ENCODE data around the gene CD99L2.
"Not testable (repeated sequence)": the region's sequence is repeated elsewhere in the genome, so short reads cannot be mapped to it uniquely, and the experiment has no call there.

Gene CD99L2

GRCh38 chrX:150896632-150897031, 1.8 kb downstream of the CD99L2 start:
- DNase-seq = no peak

- DNase-seq = no peak
Measured at GRCh38 chrX:150893936-150894335, 4.5 kb downstream of the CD99L2 start.

GRCh38 chrX:150889131-150889530, 9.3 kb downstream of the CD99L2 start:
- no peak for DNase-seq

- no peak for DNase-seq
Measured at GRCh38 chrX:150887906-150888465, 10.5 kb downstream of the CD99L2 start.

GRCh38 chrX:150887268-150887667, 11.2 kb downstream of the CD99L2 start:
- DNase-seq = not testable (repeated sequence)

GRCh38 chrX:150886381-150886780, 12.1 kb downstream of the CD99L2 start:
- no peak for DNase-seq

- no peak for DNase-seq
Measured at GRCh38 chrX:150880808-150881165, 17.7 kb downstream of the CD99L2 start.

GRCh38 chrX:150879855-150880807, 18.3 kb downstream of the CD99L2 start:
- DNase-seq = no peak

- DNase-seq = not testable (repeated sequence)
Measured at GRCh38 chrX:150875621-150876020, 22.8 kb downstream of the CD99L2 start.

- no peak for DNase-seq
Measured at GRCh38 chrX:150874448-150874847, 24.0 kb downstream of the CD99L2 start.

- no peak for DNase-seq
Measured at GRCh38 chrX:150873616-150874015, 24.9 kb downstream of the CD99L2 start.

GRCh38 chrX:150872773-150873336, 25.6 kb downstream of the CD99L2 start:
- DNase-seq = no peak

GRCh38 chrX:150871341-150871811, 27.1 kb downstream of the CD99L2 start:
- no peak for DNase-seq

GRCh38 chrX:150870487-150871340, 27.8 kb downstream of the CD99L2 start:
- no peak for DNase-seq

- DNase-seq = no peak
Measured at GRCh38 chrX:150870029-150870428, 28.4 kb downstream of the CD99L2 start.

GRCh38 chrX:150869450-150869849, 29.0 kb downstream of the CD99L2 start:
- DNase-seq = no peak

- no peak for DNase-seq
Measured at GRCh38 chrX:150868625-150869024, 29.8 kb downstream of the CD99L2 start.

- no peak for DNase-seq
Measured at GRCh38 chrX:150864127-150864526, 34.3 kb downstream of the CD99L2 start.

GRCh38 chrX:150863191-150863590, 35.3 kb downstream of the CD99L2 start:
- no peak for DNase-seq

GRCh38 chrX:150857453-150857852, 41.0 kb downstream of the CD99L2 start:
- DNase-seq = no peak

GRCh38 chrX:150856785-150857184, 41.7 kb downstream of the CD99L2 start:
- DNase-seq = no peak

GRCh38 chrX:150856101-150856500, 42.4 kb downstream of the CD99L2 start:
- no peak for DNase-seq

GRCh38 chrX:150854856-150855255, 43.6 kb downstream of the CD99L2 start:
- no peak for DNase-seq

All from NCI-H1930 (cell line).